NT2/D1 (cell line): ENCODE data around the gene CDKL4.

ENCODE experiments used
- SUZ12 ChIP-seq: IDR thresholded peaks from 2 replicates; pipeline ENCODE4 v1.6.1; 2011; ENCODE audit not compliant: insufficient read length, insufficient read depth; ENCODE audit errors: extremely low read depth
- ZNF274 ChIP-seq: IDR thresholded peaks from 2 replicates; pipeline ENCODE4 v1.6.1; 2011; ENCODE audit warnings: mild to moderate bottlenecking, low read depth, low read length

GRCh38 chr2:39138837-39139211 is 104.9 kb downstream of the CDKL4 start:
- TF ChIP-seq SUZ12 (no peak), ZNF274 (no peak)
